ENCODE results near the gene ATP11A. TPM values are rescaled to one million over a fixed set of nuclear protein-coding genes. Genes with fewer than 3 reads are reported as not detected.

ATP11A gene
- total and polyA plus RNA-seq, 9 of the 15 experiments (the other 6 are each of a cell fraction or from before 2014, with no cell fraction given) = 0.38 to 34.2 (median 4.2) TPM

DNA sequence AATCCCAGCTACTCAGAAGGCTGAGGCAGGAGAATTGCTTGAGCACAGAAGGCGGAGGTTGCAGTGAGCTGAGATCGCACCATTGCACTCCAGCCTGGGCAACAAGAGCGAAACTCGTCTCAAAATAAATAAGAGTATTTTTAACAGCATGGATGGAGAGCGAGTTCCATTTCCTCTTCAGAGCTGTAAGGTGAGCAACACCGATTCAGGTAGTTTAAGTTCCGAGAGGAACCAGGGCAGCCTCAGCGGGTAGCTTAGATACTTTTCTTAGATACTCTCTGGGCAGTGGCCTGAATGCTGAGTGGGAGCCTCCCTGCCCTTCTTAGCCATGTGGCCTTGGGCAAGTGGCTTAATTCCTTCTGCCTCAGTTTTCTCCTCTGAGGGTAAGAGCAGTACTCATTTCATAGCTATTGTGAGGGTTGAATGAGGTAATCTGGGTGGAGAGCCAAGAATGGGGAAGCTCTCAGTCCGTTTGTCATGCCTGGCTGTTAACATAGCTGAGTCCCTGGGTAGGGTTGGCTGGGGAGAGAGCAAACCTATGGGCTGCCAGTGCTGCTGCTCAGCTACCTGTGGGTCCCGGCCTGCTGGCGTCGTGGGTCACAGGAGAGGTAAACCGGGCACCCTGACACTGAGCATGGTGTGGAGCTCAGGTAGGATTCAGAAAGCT, 4.1 kb downstream of the ATP11A start:
- no peak overlapping the region for H3K4me2 ChIP-seq (ENCODE audit: insufficient read depth, low read length)
- FAIRE-seq = no peak
- peaks cover 27% of the 10 kb centered on the region for H4K20me1 ChIP-seq (replicated peaks; ENCODE audit: control insufficient read depth, insufficient read depth, low read length)
- DNase-seq (ENCODE audit: extremely low read depth in 1 of 4, low spot score in 3 of 4) = no peak
- peaks cover 18 to 42% of the 10 kb centered on the region in 2 experiments; a peak in 4 of 5 replicates for H3K4me1 ChIP-seq (replicated peaks in 1 of 2; ENCODE audit: control insufficient read depth in 2 of 2, insufficient read depth in 2 of 2, low read length in 2 of 2)
- H3K4me3 ChIP-seq = no peak overlapping the region
- in situ Hi-C loops (cut with MboI) (no loop called here), intact Hi-C loops (cut with micrococcal nuclease) (no loop called here)
- H3K27ac ChIP-seq (ENCODE audit: extremely low read depth, low read depth, low read length) = no peak overlapping the region
- H3K36me3 ChIP-seq (ENCODE audit: control insufficient read depth, insufficient read depth, low read length) = peaks cover 13% of the 10 kb centered on the region; the same call in 2 of the 3 replicates
- H3K27me3 ChIP-seq (ENCODE audit: control insufficient read depth in 2 of 2, insufficient read depth in 2 of 2, low read length in 2 of 2) = no peaks in the 10 kb centered on the region
- no TSS peak for BruUV-seq (replicated peaks)
- no peak overlapping the region for H2AFZ ChIP-seq (ENCODE audit: low read depth, low read length)
- no peak for TF ChIP-seq SUPT5H (IDR thresholded peaks at IDR 0.05)
- TF ChIP-seq THAP7 (CRISPR knock-in tag; IDR thresholded peaks at IDR 0.05) = no peak
- TF ChIP-seq ZNF444 (CRISPR knock-in tag; IDR thresholded peaks at IDR 0.05) = no peak
- no peak for TF ChIP-seq TBP (optimal IDR thresholded peaks at IDR 0.05; ENCODE audit: low read depth, low read length)
- TF ChIP-seq ARNT (IDR thresholded peaks at IDR 0.05) = no peak
- no peak for TF ChIP-seq FOXK2 (conservative IDR thresholded peaks at IDR 0.05 in 1 of 2, IDR thresholded peaks at IDR 0.05 in 1 of 2; ENCODE audit: low read depth in 2 of 2)
- TF ChIP-seq ZNF668 (CRISPR knock-in tag; IDR thresholded peaks at IDR 0.05) = no peak
- TF ChIP-seq ELF1 (tag; IDR thresholded peaks at IDR 0.05) = no peak
- no peak for TF ChIP-seq ZNF12 (CRISPR knock-in tag; IDR thresholded peaks at IDR 0.05)
- TF ChIP-seq ZFP30 (CRISPR knock-in tag; IDR thresholded peaks at IDR 0.05; ENCODE audit: borderline replicate concordance) = no peak
- no peak for TF ChIP-seq HBP1 (CRISPR knock-in tag; IDR thresholded peaks at IDR 0.05)
- TF ChIP-seq RHOXF2B (CRISPR knock-in tag; conservative IDR thresholded peaks at IDR 0.05) = no peak
- TF ChIP-seq TEAD1 (CRISPR knock-in tag; IDR thresholded peaks at IDR 0.05) = no peak
- TF ChIP-seq SMARCA5 (IDR thresholded peaks at IDR 0.05) = no peak
- no peak for TF ChIP-seq ZNF75A (CRISPR knock-in tag; IDR thresholded peaks at IDR 0.05)
- no peak for TF ChIP-seq ZNF561 (CRISPR knock-in tag; conservative IDR thresholded peaks at IDR 0.05)
- TF ChIP-seq ZNF707 (CRISPR knock-in tag; conservative IDR thresholded peaks at IDR 0.05) = no peak
- TF ChIP-seq MCM2 (IDR thresholded peaks at IDR 0.05; ENCODE audit: low read depth) = no peak
- no peak for TF ChIP-seq ZNF253 (CRISPR knock-in tag; conservative IDR thresholded peaks at IDR 0.05)
- CTCF ChIA-PET (ENCODE audit: low intra/inter-chr PET ratio) = no interaction called here
- POLR2A ChIA-PET = interaction anchor here (0.6 to 1.0 kb wide), 2 partner anchors 9 to 30 kb away, joined by 3 to 4 read pairs; no protein-coding TSS in a partner anchor
- no peaks in the 10 kb centered on the region for H3K9me3 ChIP-seq (replicated peaks; ENCODE audit: control insufficient read depth, insufficient read depth, low read depth, low read length)
- H3K9me1 ChIP-seq (ENCODE audit: control insufficient read depth, insufficient read depth, low read length) = no peaks in the 10 kb centered on the region
- no peak for ATAC-seq
- peaks cover 75% of the 10 kb centered on the region for H3K79me2 ChIP-seq (ENCODE audit: control insufficient read depth, insufficient read depth, low read length)
- WGBS (ENCODE audit: insufficient coverage, low coverage, missing lambda C conversion rate) = 67% methylated on average over 13 of the region's 13 CpGs
- peak overlapping the region in 1 of 2 experiments; percentile 83; a peak in 2 of 4 replicates for H3K9ac ChIP-seq (ENCODE audit: insufficient read depth in 1 of 2, low read depth in 2 of 2, low read length in 2 of 2)
